Measurements from ENCODE around the gene CSGALNACT2. TPM values are rescaled to one million over a fixed set of nuclear protein-coding genes. Genes with fewer than 3 reads are reported as not detected.

Gene CSGALNACT2
- total and polyA plus RNA-seq, 2 of the 13 experiments (the other 11 are each of a cell fraction or from before 2014, with no cell fraction given): 3.3 to 7.1 TPM

- no peak for FAIRE-seq
Measured at GRCh38 chr10:43117777-43118583, 20.3 kb upstream of the CSGALNACT2 start.

More at GRCh38 chr10:43117777-43118583, 20.3 kb upstream of the CSGALNACT2 start:
- H2AFZ ChIP-seq (ENCODE audit: low read length): no peak overlapping the region
- in situ Hi-C loops (cut with HindIII; ENCODE audit: extremely low pct_ligation_motif_present, low pct_unique_long_range_greater_than_20kb) (no loop called here), intact Hi-C loops (cut with micrococcal nuclease; ENCODE audit: unreplicated experiment) (no loop called here)
- no peaks in the 10 kb centered on the region for H3K36me3 ChIP-seq (replicated peaks in 1 of 2; ENCODE audit: control insufficient read depth in 1 of 2, insufficient read depth in 2 of 2, low read length in 2 of 2)
- no peak overlapping the region for H3K9ac ChIP-seq (ENCODE audit: insufficient read depth, low read depth, low read length)
- 59% methylated on average over 3 of the region's 18 CpGs for WGBS (ENCODE audit: low lambda C conversion rate)
- TF ChIP-seq CCAR2 (optimal IDR thresholded peaks at IDR 0.05; ENCODE audit: low read depth, low read length) (no peak), U2AF2 (IDR thresholded peaks at IDR 0.05; ENCODE audit: low read depth, low read length) (no peak), HNRNPH1 (optimal IDR thresholded peaks at IDR 0.05; ENCODE audit: low read depth, low read length) (no peak), SUZ12 (IDR thresholded peaks at IDR 0.05; ENCODE audit: low read depth, low read length) (no peak), ZNF749 (CRISPR knock-in tag; IDR thresholded peaks at IDR 0.05; ENCODE audit: borderline replicate concordance) (no peak), ZBTB8A (CRISPR knock-in tag; IDR thresholded peaks at IDR 0.05; ENCODE audit: borderline replicate concordance, low read depth) (no peak), ZFP41 (CRISPR knock-in tag; IDR thresholded peaks at IDR 0.05; ENCODE audit: borderline replicate concordance) (no peak), MED13 (CRISPR knock-in tag; IDR thresholded peaks at IDR 0.05) (no peak), ZNF460 (CRISPR knock-in tag; IDR thresholded peaks at IDR 0.05; ENCODE audit: borderline replicate concordance) (no peak), ZNF101 (CRISPR knock-in tag; IDR thresholded peaks at IDR 0.05; ENCODE audit: borderline replicate concordance, low read depth) (no peak), ZNF292 (CRISPR knock-in tag; IDR thresholded peaks at IDR 0.05; ENCODE audit: borderline replicate concordance, low read depth) (no peak), ZNF44 (CRISPR knock-in tag; IDR thresholded peaks at IDR 0.05) (no peak), ZNF343 (CRISPR knock-in tag; IDR thresholded peaks at IDR 0.05) (no peak), CAMTA2 (CRISPR knock-in tag; IDR thresholded peaks at IDR 0.05; ENCODE audit: borderline replicate concordance) (no peak), KLF6 (CRISPR knock-in tag; IDR thresholded peaks at IDR 0.05) (no peak), SOX13 (IDR thresholded peaks at IDR 0.05) (no peak), SOX13 (CRISPR knock-in tag; conservative IDR thresholded peaks at IDR 0.05 in 1 of 2, IDR thresholded peaks at IDR 0.05 in 1 of 2) (no peak), ZNF629 (CRISPR knock-in tag; conservative IDR thresholded peaks at IDR 0.05) (no peak)
- ChIA-PET POLR2A (no interaction called here), CTCF (ENCODE audit: low intra/inter-chr PET ratio, low total read pairs) (no interaction called here)
- peaks cover 0 to 49% of the 10 kb centered on the region in 2 experiments; a peak in 4 of 5 replicates for H3K27me3 ChIP-seq (ENCODE audit: control insufficient read depth in 1 of 2, insufficient read depth in 2 of 2, low read length in 2 of 2)
- H4K20me1 ChIP-seq (ENCODE audit: insufficient read depth, low read length): no peaks in the 10 kb centered on the region
- H3K4me1 ChIP-seq (ENCODE audit: insufficient read depth, low read length): no peaks in the 10 kb centered on the region
- BruUV-seq (replicated peaks): no TSS peak
- no peaks in the 10 kb centered on the region for H3K9me3 ChIP-seq (ENCODE audit: low read length)
- no peak overlapping the region for H3K27ac ChIP-seq (ENCODE audit: extremely low read length, insufficient read depth, low read length)
- no peak overlapping the region for H3K4me2 ChIP-seq (ENCODE audit: low read depth, low read length)
- DNase-seq (ENCODE audit: low spot score) (no peak), ATAC-seq (no peak)
- no peaks in the 10 kb centered on the region for H3K79me2 ChIP-seq (ENCODE audit: insufficient read depth, low read length)
- no peak overlapping the region for H3K4me3 ChIP-seq (replicated peaks in 1 of 3; ENCODE audit: insufficient read depth in 1 of 3, low read depth in 2 of 3, low read length in 3 of 3)

Data from HepG2 (cell line).